Testis (tissue), 2 donors: ENCODE data around the gene DCDC2.
A peak's percentile ranks its signal among the peaks of the same experiment; 100 is the strongest.

ENCODE experiments used
- POLR2A ChIP-seq: fragments of 450-650 bp; IDR thresholded peaks from one replicate; pipeline ENCODE4 v1.6.1; 2017; ENCODE audit warnings: antibody characterized with exemption, mild to moderate bottlenecking, moderate library complexity
- TF ChIP-seq, protein P1 (sequence below), 3 experiments: fragments of 450-650 bp in 2 of 3; fragments of 200-600 bp in 1 of 3; sonication (generic) in 1 of 3; IDR thresholded peaks; one replicate each; pipeline ENCODE4 v1.5.1; 2016 to 2019; ENCODE audit warnings: antibody characterized with exemption in 3 of 3, mild to moderate bottlenecking in 2 of 3, moderate library complexity in 1 of 3

GRCh38 chr6:24359640-24360454 lies 2.0 kb upstream of the DCDC2 start:
- TF ChIP-seq, protein P1, sequence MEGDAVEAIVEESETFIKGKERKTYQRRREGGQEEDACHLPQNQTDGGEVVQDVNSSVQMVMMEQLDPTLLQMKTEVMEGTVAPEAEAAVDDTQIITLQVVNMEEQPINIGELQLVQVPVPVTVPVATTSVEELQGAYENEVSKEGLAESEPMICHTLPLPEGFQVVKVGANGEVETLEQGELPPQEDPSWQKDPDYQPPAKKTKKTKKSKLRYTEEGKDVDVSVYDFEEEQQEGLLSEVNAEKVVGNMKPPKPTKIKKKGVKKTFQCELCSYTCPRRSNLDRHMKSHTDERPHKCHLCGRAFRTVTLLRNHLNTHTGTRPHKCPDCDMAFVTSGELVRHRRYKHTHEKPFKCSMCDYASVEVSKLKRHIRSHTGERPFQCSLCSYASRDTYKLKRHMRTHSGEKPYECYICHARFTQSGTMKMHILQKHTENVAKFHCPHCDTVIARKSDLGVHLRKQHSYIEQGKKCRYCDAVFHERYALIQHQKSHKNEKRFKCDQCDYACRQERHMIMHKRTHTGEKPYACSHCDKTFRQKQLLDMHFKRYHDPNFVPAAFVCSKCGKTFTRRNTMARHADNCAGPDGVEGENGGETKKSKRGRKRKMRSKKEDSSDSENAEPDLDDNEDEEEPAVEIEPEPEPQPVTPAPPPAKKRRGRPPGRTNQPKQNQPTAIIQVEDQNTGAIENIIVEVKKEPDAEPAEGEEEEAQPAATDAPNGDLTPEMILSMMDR (IDR thresholded peaks at IDR 0.05) = peak; percentile 52 to 75 (median 56)
- TF ChIP-seq POLR2A = no peak
